ENCODE measurements around the gene DPF1.
"Not testable (repeated sequence)": the region's sequence is repeated elsewhere in the genome, so short reads cannot be mapped to it uniquely, and the experiment has no call there.

The DPF1 gene

DNA sequence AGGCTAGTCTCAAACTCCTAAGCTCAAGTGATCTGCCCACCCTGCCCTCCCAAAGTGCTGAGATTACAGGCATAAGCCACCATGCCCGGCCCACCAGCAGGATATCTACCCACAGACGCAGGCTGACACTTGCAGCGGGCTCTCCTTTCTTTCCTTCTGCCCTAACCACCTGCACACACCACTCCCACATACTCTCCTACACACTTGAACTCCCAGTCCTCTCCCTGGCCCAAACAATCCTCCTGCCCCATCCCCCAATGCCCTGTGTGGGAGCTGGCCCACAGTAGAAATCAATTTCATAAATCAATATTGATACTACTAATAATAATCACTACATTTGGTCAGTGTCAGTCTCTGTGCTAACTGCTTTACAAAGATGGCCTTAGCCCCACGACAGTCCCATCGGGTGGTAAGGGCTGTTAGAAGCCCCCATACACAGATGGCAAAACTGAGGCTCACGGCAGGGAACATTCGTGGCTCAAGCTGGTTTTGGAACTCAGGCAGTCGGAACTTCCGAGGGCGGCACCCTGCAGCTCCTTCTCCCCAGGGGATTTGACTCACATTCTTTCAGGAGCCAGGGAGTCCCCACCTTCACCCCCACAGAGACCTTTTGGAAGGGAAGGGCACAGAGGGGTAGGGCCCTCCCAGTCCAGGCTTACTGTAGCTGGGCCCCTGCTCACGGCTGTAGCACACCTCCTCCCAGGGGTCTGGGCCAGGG, 3.4 kb upstream of the DPF1 start:
- TF ChIP-seq, protein P1, sequence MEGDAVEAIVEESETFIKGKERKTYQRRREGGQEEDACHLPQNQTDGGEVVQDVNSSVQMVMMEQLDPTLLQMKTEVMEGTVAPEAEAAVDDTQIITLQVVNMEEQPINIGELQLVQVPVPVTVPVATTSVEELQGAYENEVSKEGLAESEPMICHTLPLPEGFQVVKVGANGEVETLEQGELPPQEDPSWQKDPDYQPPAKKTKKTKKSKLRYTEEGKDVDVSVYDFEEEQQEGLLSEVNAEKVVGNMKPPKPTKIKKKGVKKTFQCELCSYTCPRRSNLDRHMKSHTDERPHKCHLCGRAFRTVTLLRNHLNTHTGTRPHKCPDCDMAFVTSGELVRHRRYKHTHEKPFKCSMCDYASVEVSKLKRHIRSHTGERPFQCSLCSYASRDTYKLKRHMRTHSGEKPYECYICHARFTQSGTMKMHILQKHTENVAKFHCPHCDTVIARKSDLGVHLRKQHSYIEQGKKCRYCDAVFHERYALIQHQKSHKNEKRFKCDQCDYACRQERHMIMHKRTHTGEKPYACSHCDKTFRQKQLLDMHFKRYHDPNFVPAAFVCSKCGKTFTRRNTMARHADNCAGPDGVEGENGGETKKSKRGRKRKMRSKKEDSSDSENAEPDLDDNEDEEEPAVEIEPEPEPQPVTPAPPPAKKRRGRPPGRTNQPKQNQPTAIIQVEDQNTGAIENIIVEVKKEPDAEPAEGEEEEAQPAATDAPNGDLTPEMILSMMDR (IDR thresholded peaks at IDR 0.05; ENCODE audit: low read length, missing control alignments), result no peak
- no peak overlapping the region for H3K4me3 ChIP-seq (replicated peaks; ENCODE audit: low read depth, low read length)
- DNase-seq (ENCODE audit: low read depth), result no peak

DNA sequence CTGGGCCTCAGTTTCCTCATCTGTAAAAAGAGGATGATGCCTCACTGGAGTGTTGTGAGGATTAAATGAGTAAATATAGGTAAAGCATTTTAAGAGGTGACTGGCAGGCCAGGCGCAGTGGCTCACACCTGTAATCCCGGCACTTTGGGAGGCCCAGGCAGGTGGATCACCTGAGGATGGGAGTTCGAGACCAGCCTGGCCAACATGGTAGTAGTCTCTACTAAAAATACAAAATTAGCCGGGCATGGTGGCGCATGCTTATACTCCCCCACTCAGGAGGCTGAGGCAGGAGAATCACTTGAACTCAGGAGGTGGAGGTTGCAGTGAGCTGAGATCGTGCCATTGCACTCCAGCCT, 819 bp upstream of the DPF1 start:
- not testable (repeated sequence) for H3K4me3 ChIP-seq (replicated peaks; ENCODE audit: low read depth, low read length); DNase-seq (ENCODE audit: low read depth)

DNA sequence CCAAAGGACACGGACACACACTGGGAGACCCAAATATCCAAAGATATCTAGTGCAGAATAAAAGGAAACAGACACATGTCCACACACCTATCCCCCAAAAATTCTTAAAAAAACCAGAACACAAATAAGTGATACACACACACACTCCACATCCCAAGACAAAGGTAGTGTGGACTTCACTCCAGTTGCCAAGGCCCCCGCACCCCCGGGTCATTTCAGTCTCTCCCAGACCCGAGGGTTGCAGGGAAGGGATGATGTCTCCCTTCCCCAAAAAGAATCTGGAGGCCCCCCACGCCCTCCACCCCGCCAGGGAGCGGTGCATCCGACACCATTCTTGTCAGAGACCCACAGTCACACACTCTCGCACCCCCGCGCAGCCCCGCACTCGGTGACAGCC, 407 bp downstream of the DPF1 start:
- peak overlapping the region; percentile 64 for H3K4me3 ChIP-seq (replicated peaks; ENCODE audit: low read depth, low read length)
- no peak for DNase-seq (ENCODE audit: low read depth)
- TF ChIP-seq, protein P1 (IDR thresholded peaks at IDR 0.05; ENCODE audit: low read length, missing control alignments), result no peak

DNA sequence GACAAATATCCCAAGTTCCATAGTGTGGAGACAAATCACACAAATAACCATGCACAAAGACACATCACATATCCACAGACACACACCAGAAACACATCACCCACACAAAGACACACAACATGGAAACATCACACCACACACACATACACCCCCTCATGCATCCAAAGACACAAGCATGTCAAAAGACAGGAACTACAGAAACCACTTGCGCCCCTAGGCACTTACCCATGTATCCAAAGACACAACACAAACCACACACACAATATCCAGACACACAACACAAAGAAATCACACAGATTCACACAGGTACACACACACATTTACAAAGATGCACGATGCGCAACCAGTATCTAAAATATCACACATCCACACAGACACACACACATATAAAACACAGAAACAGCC, 901 bp downstream of the DPF1 start:
- DNase-seq (ENCODE audit: low read depth), result no peak
- no peak overlapping the region for H3K4me3 ChIP-seq (replicated peaks; ENCODE audit: low read depth, low read length)
- TF ChIP-seq, protein P1 (IDR thresholded peaks at IDR 0.05; ENCODE audit: low read length, missing control alignments), result no peak

DNA sequence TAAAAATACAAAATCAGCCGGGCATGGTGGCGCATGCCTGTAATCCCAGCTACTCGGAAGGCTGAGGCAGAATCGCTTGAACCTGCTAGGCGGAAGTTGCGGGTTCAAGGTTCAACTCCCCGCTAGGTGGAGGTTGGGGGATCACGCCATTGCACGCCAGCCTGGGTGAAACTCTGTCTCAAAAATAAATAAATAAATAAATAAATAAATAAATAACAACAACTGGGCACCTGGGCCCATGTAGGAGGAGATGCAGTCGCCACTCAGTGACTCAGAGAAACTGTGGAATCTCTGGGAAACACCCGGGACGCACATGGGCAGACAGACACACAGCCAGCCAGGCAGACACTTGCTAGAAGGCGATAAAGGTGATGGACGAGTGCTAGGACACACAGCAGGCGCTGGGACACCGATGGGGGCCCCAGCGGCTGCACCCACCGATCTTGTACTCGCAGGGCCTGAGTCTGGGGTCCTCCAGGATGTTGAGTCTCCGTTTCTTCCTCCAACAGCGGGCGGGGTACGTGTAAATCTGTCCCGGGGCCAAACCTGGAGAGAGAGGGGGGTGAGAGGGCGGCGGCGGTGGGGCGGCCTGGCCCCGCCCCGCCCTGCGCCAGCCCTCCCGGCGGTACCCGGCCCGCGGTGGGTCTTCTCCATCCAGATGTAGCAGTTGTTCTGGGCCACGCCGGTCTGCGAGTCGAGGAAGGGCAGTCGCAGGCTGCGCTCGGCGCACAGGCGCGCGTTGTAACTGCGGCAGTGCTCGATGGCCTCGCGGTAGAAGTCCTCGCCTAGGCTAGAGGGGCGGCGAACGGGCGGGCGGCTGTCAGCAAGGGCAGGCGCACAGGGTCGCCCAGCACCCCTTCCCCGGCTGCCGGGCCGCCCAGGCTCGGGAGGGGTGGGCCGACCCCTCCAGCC, 1.8 kb downstream of the DPF1 start:
- no peak overlapping the region for H3K4me3 ChIP-seq (replicated peaks; ENCODE audit: low read depth, low read length)
- DNase-seq (ENCODE audit: low read depth), result no peak
- TF ChIP-seq, protein P1 (IDR thresholded peaks at IDR 0.05; ENCODE audit: low read length, missing control alignments), result no peak

DNA sequence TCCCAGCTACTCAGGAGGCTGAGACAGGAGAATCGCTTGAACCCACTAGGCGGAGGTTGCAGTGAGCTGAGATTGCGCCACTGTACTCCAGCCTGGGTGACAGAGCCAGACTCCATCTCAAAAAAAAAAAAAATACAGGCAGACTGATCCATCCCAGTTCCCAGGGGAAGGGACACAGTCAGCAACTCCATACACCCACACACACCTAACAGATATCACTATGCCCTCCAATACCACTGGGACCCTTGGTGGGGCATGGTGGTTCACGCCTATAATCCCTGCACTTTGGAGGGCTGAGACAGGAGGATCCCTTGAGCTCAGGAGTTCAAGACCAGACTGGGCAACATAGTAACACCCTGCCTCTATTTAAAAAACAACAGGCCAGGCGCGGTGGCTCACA, 2.6 kb downstream of the DPF1 start:
- no peak for DNase-seq (ENCODE audit: low read depth)
- TF ChIP-seq, protein P1 (IDR thresholded peaks at IDR 0.05; ENCODE audit: low read length, missing control alignments), result no peak
- no peak overlapping the region for H3K4me3 ChIP-seq (replicated peaks; ENCODE audit: low read depth, low read length)

DNA sequence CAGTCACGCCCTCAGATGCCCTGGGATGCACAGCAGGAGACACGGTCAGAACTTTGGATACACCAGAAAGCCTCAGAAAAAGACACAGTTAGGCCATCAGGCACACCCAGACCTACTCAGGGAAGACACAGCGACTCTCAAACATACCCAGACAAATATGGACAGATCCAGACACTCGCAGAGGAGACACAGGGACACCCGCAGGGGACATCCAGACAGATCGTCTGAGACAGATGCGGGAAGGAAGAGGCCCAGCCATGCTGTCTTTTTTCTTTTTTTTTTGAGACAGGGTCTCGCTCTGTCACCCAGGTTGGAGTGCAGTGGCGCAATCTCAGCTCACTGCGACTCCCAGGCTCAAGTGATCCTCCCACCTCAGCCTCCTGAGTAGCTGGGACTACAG, 4.8 kb downstream of the DPF1 start:
- H3K4me3 ChIP-seq (replicated peaks; ENCODE audit: low read depth, low read length), result no peak overlapping the region
- TF ChIP-seq, protein P1 (IDR thresholded peaks at IDR 0.05; ENCODE audit: low read length, missing control alignments), result no peak
- DNase-seq (ENCODE audit: low read depth), result no peak
